Posterior cingulate gyrus (tissue), 11 donors: ENCODE data around the gene CCDC38.
"Not testable (repeated sequence)": the region's sequence is repeated elsewhere in the genome, so short reads cannot be mapped to it uniquely, and the experiment has no call there.

Experiments used
- DNase-seq, 10 donors: peaks; one replicate each; pipeline versions ENCODE4 v3.0.0 to v3.0.0-alpha.2; 2020 to 2021; ENCODE audit warnings: mixed read lengths in 3 of 10
- intact Hi-C: fragments of 100-400 bp; cut with DNase I; formaldehyde crosslinking; loops from one replicate; pipeline ENCODE4 v1.15.1; 2023

CCDC38 gene

GRCh38 chr12:95942524-95943329, at the start of gene CCDC38:
Gene CCDC38 (minus strand): TSS chr12:95942614. CDS start chr12:95936509, 6,105 bp downstream.
- intact Hi-C loops: no loop called here
- DNase-seq: peak; percentile 47 to 96 (median 71)

GRCh38 chr12:95990136-95990535, 47.7 kb upstream of the CCDC38 start:
- intact Hi-C loops: no loop called here
- no peak for DNase-seq

GRCh38 chr12:95989504-95990123, 47.2 kb upstream of the CCDC38 start:
- intact Hi-C loops: no loop called here
- DNase-seq: no peak

GRCh38 chr12:95988506-95989275, 46.3 kb upstream of the CCDC38 start:
- no peak for DNase-seq
- intact Hi-C loops: no loop called here

GRCh38 chr12:95986635-95987570, 44.5 kb upstream of the CCDC38 start:
- no peak for DNase-seq
- intact Hi-C loops: no loop called here

- DNase-seq: no peak
- intact Hi-C loops: no loop called here
Observed at GRCh38 chr12:95984682-95985081, 42.3 kb upstream of the CCDC38 start.

- no peak for DNase-seq
- intact Hi-C loops: no loop called here
Observed at GRCh38 chr12:95982602-95983001, 40.2 kb upstream of the CCDC38 start.

- intact Hi-C loops: no loop called here
- no peak for DNase-seq
Observed at GRCh38 chr12:95980437-95980836, 38.0 kb upstream of the CCDC38 start.

- intact Hi-C loops: no loop called here
- DNase-seq: no peak
Observed at GRCh38 chr12:95978774-95979173, 36.4 kb upstream of the CCDC38 start.

- intact Hi-C loops: no loop called here
- DNase-seq: no peak
Observed at GRCh38 chr12:95978351-95978750, 35.9 kb upstream of the CCDC38 start.

- peak in 1 of 10 donors; percentile 66 for DNase-seq
- intact Hi-C loops: no loop called here
Observed at GRCh38 chr12:95977764-95978305, 35.4 kb upstream of the CCDC38 start.

GRCh38 chr12:95976416-95976832, 34.0 kb upstream of the CCDC38 start:
- no peak for DNase-seq
- intact Hi-C loops: no loop called here

- DNase-seq: no peak
- intact Hi-C loops: no loop called here
Observed at GRCh38 chr12:95975491-95975890, 33.1 kb upstream of the CCDC38 start.

GRCh38 chr12:95974358-95974757, 31.9 kb upstream of the CCDC38 start:
- DNase-seq: no peak
- intact Hi-C loops: no loop called here

GRCh38 chr12:95972832-95973456, 30.5 kb upstream of the CCDC38 start:
- intact Hi-C loops: no loop called here
- DNase-seq: no peak

GRCh38 chr12:95970905-95971304, 28.5 kb upstream of the CCDC38 start:
- intact Hi-C loops: no loop called here
- DNase-seq: no peak

GRCh38 chr12:95969116-95969515, 26.7 kb upstream of the CCDC38 start:
- DNase-seq: peak in 1 of 10 donors; percentile 40
- intact Hi-C loops: not testable (repeated sequence)

- intact Hi-C loops: no loop called here
- DNase-seq: no peak
Observed at GRCh38 chr12:95967301-95967700, 24.9 kb upstream of the CCDC38 start.

GRCh38 chr12:95966287-95966870, 24.0 kb upstream of the CCDC38 start:
- intact Hi-C loops: no loop called here
- no peak for DNase-seq
